Stimulated activated CD4-positive, alpha-beta T cell treated with anti-CD3 and anti-CD28 coated beads, TNF-alpha, amount 100 ng/mL, for 4 hours (primary cell): ENCODE results near the gene VPS4B.
"Not testable (repeated sequence)": the region's sequence is repeated elsewhere in the genome, so short reads cannot be mapped to it uniquely, and the experiment has no call there.

ENCODE experiments used
- DNase-seq, 3 experiments: peaks; one replicate each; pipeline ENCODE4 v3.0.0-alpha.2; 2020; ENCODE audit warnings: low read depth in 3 of 3

The VPS4B gene

GRCh38 chr18:63367053-63367953 lies 55.0 kb downstream of the VPS4B start, which contains the start of gene KDSR:
TSS of gene KDSR (minus strand) at chr18:63367206. CDS start at chr18:63367118, 88 bp downstream.
- peak; percentile 60 to 74 (median 69) for DNase-seq

DNA sequence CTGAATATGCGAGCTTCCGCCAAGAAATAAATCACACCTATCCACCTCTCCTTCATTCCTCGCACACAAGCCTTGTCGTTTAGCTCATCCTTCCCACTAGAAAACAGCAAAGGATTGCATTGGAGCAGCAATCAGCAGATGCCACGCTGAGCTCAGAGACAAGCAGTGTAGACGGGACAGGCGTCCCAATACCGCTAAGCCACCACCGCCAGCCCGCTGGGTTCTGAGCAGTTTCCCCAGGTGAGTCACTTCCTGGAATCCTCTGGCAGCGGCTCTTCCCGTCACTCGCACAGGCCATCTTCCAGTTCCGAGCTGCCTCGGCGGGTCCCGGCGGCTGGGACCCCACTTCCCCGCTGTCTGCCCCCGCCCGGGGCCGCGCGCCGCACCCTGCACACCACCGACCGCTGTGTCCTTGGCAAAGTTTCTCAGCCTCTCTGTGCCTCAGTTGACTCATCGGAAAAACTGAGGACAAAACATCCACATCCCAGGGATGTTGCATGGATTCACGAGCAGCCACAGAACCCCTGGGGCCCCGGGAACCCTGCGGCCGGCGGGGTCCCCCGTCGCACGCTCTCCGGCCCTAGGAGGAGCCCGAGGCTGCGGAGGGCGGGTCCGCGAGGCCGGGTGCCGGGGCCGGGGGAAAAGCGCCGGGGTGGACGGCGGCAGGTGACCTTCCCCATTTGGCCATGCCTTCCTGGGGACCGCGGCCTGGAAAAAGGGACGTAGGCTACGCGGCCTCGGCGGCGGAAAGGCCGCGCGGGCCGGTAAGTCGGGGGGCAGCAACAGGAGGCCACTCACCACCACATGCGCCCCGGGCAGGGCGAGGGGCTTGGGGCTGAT lies 55.8 kb downstream of the VPS4B start:
- DNase-seq, result peak; percentile 45 to 61 (median 61)

GRCh38 chr18:63365876-63366212 lies 56.4 kb downstream of the VPS4B start:
- no peak for DNase-seq

DNA sequence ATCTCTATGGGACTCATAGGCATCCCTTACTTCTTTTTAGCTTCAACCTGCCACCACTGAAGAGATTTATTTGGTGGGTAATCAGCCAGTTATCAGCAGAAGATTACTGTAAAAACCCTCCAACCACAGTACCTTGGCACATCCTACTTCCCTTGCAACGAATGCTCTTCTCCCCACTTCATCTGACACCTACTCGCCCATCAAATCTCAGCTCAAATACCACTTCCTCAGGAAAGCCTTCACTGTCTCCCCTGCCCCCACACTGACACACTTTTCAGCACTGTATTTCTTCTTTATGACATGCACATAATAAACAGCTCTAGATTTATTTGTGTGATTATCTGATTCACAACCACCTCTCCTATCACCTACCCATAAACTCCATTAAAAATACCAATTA lies 58.3 kb downstream of the VPS4B start:
- peak in 1 of 3 experiments; percentile 19 for DNase-seq

DNA sequence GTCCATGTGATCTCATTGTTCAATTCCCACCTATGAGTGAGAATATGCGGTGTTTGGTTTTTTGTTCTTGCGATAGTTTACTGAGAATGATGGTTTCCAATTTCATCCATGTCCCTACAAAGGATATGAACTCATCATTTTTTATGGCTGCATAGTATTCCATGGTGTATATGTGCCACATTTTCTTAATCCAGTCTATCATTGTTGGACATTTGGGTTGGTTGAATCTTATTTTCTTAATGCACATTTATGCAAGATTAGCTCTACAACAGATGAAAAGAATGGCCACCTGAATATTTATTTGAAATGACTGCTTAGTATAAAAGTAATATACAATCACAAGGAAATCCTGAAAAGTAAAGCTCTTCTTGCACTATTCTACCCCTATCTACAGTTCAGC lies 58.9 kb downstream of the VPS4B start:
- not testable (repeated sequence) for DNase-seq

DNA sequence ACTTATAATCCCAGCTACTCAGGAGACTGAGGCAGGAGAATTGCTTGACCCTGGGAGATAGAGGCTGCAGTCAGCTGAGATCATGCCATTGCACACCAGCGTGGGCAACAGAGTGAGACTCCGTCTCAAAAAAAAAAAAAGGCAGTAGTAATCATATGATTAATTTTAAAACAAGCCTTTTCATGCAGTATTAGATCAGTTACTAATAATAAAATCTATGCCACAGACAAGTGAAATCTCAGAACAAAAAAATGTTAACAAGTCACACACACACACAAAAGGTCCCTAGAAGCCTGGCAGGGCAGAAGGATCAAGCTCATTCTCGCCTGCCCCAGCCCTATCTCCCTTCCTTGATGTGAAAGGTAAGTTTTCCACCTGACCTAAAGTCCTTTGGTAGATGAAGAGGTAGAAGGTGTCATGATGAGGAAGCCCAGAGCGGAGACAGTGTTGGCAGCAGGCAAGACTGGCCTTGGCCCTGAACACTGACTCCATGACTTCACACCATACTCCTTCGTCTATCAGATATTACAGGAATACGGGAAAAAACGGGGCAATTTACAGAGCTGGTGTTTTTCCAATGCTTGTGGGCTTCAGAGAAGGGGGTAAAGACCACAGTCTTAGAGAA lies 65.9 kb downstream of the VPS4B start:
- DNase-seq, result no peak

- DNase-seq, result no peak
Measured at GRCh38 chr18:63350230-63350629, 72.0 kb downstream of the VPS4B start.

GRCh38 chr18:63348508-63349136 lies 73.7 kb downstream of the VPS4B start:
- no peak for DNase-seq

DNA sequence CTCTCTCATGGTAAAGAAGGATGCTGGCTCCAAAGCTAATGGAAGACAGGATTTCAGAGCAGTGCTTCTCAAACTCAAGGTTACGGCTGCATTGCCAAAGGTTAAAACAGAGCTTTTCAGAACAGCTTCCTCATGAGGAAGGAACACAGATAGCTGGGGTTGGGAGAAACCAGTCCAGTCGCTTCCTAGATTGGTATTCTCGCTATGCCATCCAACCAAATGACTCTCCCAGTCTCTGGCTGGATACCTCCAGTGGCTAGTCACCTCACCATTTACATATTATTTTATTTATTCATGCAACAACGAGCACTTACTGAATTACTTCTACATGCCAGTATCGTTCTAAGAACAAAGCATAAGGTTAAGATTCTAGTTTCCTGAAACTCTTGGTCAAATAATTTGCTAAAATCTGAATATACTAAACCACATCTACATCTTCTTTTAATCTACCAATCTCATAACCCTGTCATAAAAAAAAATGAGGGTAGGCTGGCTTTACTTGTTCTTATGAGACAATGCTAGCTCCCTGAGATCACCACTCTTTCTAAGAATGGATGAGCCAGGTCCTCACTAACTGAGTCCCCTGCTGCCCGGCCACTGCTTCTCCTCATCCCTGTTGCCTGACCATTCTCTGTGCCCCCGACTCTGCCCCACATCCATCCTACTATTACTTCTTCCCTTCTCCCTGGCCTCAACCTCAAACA lies 75.6 kb downstream of the VPS4B start:
- no peak for DNase-seq

DNA sequence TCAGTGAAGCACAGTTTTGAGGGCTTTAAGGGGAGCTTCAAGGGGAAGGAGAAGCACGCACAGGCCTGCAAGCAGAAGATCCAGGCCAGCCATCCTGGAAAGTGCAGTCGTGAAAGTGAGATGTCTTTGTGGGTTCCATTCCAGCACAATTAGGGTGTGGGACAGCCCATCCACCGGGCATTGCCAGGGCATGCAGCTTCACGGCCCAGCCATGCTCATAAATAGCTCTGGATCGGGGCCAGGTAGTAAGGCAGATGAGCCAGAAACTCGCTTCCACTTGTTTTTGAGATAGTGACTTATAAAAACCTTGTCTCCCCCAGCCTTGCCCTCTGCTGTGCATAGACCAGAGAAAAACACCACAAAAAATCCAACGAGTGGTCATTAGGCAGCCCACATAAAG lies 76.2 kb downstream of the VPS4B start:
- DNase-seq, result no peak

DNA sequence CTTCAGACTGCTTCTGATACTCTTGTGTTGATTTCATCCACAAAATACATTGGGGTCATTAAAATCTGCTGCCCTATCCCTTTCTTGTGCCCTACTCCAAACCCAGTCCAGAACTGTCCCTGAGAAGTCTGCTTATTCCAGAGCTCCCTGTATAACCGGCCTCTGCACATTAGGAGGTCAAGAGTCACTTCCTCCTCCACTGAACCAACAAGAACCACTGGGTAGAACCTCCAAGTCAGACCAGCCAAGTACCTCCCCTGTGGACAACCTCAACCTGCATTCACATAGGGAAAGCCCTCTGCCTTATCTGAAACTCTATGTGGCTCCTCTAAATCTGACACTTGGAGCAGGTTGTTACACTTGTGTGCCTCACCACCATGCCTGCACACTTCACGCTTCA lies 77.4 kb downstream of the VPS4B start:
- no peak for DNase-seq

DNA sequence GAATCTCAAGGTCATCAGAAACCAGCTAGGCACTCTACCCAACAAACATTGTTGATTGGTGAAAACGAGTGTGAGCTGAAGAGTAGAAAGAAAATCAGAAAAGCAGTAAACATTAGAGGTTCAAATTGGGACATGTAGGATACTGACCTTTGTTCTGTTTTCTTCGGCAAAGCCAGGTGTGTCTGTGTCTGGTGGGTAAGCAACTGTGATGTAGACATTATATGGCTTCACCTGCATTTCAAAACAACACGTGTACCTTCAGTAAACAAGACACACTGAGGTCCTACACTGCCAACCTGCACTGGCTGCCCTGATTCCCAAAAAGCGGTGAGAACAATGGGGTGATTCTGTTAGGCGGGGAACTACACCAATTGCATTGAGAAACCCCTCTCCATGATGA lies 78.0 kb downstream of the VPS4B start:
- no peak for DNase-seq

DNA sequence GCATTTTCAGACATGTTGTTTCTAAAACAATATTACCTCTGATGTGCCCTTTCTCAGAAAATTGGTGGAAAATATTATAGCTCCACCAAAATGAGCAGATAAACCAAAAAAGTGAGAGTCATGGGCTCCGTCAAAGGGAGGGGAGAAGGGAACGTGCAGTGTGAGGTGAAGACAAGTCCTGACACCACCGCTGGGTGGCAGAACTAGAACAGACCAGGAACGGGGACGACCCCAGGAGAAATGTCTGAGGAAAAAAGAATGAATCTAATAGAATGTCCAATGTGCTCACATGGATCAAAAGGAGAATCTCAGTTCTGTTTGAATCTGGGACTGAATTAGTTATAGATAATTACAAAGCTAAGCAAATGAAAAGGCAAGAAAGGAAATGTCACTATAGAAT lies 80.1 kb downstream of the VPS4B start:
- no peak for DNase-seq

DNA sequence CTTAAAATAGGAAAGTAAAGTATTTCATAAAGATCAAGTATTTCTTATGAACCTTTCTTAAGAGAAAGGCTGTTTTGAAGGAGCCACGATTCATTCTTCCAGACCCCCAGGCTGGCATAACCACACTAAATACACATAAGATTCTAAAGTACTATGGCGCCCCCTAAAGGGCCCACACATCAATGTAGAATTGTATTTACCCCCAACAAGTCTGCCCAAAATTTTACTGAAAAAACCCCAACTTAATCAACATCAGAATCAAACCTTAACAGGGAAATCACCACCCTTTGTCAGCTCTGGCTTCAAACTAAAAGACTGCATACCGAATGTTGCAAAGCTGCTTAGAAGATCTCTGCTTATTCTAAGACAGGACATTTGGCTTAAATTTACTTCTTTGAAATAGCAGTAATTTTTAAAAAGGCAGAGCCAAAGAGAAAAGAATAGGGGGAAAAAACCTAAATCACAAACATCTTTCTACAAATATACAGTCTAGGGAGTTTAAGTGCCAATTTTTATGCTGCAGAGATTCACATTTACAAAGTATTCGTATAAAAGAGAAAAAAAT lies 82.3 kb downstream of the VPS4B start:
- no peak for DNase-seq
